ENCODE measurements around the gene CFAP70.

Gene CFAP70

DNA sequence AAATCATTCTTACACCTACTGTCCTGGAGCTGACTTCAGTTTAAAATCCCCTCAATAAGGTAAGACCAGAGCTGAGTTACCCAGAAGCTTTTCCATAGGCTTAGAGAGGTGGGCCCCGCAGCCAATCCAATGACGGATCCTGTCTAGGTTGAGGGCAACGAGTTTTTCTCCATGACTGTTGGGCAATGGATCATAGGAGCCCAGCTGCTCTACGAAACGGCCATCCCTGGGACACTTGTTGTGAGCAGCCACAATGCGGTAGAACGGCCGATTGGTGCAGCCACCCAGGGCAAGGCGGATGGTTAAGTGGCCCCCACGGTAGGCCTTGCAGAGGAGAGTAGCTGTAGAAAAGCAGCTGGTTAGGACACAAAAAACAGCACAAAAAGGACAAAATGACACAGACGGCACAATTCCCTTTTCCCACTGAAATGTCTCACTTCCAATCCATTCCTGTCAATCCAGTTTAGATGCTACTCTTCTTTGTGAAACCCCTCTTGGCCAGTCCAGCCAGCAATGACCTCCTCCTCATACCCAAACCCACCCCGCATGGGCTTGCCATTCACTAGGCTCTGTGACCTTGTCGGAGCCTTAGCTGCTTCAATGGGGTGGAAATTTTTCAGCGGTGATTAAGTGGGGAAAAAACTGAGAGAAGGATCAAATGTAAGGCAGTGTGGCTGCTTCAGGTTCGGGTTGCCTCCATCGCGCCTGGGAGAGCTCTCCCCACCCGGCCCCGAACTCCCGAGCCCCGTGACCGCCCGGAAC, 106.8 kb downstream of the CFAP70 start:
- peak; percentile 62 for DNase-seq

DNA sequence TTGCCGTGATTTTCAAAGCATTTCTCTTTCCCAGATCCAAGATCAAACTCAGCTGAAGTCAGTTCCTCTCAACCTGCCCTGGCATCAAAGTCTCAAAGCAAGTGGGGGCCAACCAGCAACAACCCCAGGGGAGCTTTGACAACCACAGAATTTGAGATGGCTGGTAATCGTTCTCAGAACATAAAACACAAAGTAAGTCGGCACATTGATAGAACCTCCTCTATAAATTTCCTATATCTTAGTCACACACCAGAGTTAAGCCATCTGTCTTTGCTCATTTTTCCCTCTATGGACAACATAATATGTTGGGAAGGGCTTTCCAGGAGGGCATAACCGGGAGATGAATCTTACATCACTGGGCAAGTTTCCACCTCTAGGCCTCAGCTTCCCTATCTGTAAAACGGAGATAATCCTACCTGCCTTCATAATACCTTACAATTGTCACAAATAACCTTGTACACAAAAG, 110.4 kb downstream of the CFAP70 start:
- DNase-seq: no peak

DNA sequence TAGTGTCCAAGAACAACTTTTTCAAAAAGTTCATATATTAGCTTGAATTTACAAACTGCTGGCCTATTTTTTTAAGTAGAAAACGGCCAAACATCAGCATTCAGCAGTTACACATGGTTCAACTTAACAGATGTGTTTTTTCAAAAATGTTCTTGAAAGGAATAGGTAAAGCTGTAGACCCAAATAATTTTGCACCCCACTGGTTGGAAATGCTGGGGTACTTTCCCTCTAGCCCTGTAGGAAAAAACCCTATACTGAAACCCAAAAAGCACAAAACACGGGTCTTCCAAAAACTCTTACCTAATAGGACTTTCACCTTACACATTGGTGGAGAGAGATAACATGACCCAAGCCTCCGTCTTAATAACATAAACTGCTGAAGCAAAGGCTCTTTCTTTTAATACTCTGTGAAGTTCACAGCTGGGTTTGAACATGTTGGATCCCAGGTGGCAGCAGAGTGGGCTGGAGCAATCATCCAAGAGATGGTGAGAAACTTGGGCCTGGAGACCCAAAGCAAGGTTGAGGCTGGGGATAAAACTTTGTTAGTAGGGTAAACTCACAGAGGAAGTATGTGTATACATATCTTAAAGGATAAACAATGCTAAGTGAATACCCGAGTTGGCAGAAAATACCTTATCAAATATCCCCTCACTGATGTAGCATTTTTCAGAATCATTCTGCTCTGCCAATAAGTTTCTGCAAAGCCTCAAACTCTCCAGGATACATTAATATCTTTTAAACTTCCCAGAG, 111.0 kb downstream of the CFAP70 start:
- no peak for DNase-seq

- DNase-seq: peak; percentile 99
Observed at GRCh38 chr10:73246646-73247508, 111.8 kb downstream of the CFAP70 start, which contains the start of gene DNAJC9. DNAJC9 (minus strand) TSS chr10:73247255; CDS start chr10:73247189, 66 bp downstream.

GRCh38 chr10:73246322-73246645, 112.4 kb downstream of the CFAP70 start:
- no peak for DNase-seq

DNA sequence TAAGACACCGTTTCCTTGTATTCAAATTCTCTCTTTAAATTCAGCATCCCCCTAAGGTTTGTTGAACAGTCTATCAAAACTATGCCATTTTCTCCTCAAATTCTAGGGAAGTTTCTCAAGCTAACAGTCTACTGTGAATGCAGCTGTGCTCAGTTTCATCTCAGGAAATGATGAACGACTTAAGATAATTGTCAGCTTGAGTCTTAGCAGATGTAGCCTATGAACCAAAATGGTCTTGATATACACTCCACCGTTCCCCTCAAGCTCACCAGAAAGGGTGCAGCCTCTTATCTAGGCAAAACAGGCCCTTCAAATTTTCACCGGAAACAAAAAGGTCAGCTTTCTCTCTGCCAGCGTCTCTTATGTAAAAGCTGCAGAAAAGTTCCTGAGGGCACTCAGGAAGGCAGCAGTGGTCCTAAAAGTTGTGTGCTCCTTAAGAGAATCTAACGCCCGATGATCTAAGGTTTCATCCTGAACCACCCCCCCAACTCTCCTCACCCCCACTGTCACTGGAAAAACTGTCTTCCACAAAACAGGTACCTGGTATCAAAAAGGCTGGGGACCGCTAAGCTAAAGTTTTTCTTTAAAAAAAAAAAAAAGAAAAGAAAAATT, 113.7 kb downstream of the CFAP70 start:
- DNase-seq: no peak

GRCh38 chr10:73239908-73240307, 118.8 kb downstream of the CFAP70 start:
- DNase-seq: no peak

DNA sequence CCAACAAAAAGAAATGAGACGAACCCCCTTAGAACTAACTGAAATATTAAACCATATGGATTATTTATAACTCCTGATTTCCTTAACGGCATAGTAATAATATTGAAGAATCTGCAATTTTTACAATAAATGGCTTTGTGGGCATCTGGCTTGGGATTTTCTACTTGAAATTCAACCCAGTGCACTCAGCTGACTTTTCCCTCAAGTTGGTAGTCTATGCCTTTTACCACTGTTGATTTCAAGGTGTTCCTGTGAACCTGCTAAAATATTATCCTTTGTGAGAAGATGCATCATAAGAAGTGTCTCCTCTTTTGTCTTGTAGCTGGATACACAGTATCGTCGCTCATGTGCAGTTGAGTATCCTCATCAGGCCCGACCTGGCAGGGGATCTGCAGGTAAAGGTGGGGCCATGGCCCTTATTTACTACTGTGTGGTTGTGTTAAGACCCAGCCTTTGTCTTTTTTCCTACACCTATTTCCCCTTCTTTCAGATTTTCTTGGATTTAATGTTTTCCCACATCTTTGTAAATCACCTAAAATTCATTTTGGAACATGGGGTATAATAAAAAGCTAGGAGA, 119.6 kb downstream of the CFAP70 start:
- no peak for DNase-seq

GRCh38 chr10:73234695-73235094, 124.0 kb downstream of the CFAP70 start:
- DNase-seq: no peak

GRCh38 chr10:73233883-73234282, 124.8 kb downstream of the CFAP70 start:
- no peak for DNase-seq

DNA sequence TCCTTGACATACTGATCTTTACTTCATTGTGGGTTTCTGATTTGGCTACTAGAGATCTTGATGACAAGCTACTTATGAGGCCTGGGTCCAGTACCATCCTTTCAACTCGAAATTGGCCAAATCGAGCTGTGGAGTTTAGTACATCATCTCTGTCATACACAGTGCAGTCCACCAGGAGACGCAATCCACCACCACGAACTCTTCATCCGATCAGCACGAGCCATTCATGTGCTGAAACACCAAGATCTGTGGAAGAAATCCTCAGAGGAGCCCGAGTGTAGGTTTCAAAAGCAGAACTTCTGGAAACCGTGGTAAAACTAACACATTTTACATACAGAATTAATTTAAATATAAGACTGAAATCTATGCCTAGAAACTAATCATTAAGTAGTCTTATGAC, 125.8 kb downstream of the CFAP70 start:
- no peak for DNase-seq

DNA sequence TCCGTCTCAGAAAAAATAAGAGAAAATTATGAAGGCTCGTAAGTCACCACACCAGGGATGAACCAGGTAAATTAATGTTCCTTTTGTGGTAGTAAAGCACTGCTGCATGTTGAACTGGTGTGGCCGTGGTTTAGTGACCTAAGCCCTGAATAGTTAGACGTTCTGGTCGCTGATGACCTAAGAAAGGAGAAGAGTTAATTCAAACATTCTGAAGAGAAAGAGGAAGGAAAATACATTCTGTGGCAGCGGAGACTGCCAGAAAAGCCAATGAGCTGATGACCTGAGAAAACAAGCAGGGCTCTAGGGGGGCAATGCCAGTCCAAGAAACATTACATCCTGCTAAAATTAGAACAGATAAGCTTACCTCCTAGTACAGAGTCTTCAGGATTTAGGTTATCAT, 129.1 kb downstream of the CFAP70 start:
- DNase-seq: no peak

GRCh38 chr10:73228247-73228646, 130.4 kb downstream of the CFAP70 start:
- DNase-seq: no peak

DNA sequence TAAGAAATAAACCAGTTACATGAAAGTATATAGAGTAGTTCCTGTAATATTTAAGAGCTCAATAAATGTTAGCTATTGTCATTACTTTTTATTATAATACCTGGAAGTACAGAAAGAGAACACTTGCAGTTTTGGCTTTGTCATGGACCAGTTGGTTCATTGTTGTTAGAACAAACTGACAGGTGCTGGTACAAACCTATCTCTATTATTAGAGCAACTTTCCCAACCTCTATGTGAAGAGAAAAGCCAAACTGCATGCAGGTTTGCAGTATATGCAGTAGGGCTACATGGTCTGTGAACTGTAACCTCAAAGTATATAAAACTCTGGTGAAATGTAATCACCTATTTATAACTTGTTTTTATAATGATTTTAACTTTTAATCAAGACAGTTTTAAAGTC, 132.0 kb downstream of the CFAP70 start:
- no peak for DNase-seq

DNA sequence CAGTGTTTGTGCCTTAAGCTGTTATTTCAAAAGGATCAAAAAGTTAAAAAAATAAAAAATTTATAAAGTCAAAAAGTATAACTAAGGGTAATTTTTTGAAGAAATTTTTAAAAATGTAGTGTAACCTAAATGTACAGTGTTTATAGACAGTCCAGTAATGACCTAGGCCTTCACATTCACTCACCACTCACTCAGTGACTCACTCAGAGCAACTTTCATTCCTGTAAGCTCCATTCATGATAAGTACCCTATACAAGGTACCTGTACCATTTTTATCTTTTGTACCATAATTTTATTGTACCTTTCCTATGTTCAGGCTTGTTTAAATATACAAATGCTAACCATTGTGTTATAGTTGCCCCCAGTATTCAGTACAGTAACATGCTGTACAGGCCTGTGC, 133.1 kb downstream of the CFAP70 start:
- DNase-seq: no peak

DNA sequence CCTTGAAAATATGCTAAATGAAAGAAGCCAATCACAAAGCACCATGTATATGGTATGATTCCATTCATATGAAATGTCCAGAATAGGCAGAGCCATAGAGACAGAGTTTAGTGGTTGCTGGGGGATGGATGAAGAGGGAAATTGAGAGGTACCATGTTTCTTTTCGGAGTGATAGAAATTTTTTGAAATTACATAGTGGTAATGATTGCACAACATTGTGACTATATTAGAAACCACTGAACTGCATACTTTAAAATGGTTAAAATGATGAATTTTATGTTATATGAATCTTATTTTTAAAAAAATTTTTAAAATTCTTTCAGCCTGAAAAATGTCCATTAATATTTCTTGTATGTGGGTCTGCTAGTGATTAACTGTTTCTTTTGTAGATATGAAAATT, 137.7 kb downstream of the CFAP70 start:
- no peak for DNase-seq

GRCh38 chr10:73219384-73219783, 139.3 kb downstream of the CFAP70 start:
- DNase-seq: no peak

- DNase-seq: no peak
Observed at GRCh38 chr10:73218431-73219191, 140.1 kb downstream of the CFAP70 start.

GRCh38 chr10:73217628-73218027, 141.0 kb downstream of the CFAP70 start:
- DNase-seq: no peak

DNA sequence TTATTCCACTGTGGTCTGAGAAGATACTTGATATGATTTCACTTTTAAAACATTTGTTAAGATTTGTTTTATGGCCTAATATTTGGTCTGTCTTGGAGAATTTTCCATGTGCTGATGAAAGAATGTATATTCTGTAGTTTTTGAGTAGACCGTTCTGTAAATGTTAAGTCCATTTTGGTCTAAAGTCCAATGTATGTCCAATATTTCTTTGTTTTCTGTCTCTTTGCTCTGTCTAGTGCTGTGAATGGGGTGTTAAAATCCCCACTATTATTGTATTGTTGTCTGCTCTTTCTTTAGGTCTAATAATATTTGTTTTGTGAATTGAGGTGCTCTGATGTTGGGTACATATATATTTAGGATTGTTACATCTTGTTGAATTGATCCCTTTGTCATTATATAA, 142.9 kb downstream of the CFAP70 start:
- no peak for DNase-seq

DNA sequence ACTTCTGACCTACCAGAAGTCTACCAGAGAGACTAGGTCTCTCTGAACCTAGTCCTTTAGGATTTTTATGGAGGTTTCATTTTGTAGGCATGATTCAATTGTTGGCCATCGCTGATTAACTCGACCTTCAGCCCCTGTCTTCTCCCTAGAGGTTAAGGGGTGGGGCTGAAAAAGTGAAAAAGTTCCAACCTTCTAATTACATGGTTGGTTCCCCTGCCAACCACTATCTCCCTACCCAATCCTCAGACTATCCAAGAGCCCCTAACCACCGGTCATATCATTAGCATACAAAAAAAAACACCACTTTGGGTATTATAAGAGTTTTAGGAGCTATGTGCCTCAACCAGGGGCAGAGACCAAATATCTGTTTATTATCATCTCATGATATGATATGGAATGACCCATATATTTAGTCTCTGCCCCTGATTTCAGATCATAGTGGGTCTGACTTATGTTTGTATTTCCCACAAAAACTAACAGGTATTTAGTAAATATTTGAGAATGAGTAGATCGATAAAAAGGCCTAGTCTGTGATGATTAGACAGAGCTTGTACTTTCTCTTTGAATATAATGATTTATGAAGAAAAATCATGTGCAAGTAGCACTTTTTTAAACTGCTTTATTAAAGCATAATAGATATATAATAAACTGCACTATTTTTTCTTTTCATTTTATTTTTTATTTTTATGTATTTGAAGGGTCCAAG, 147.4 kb downstream of the CFAP70 start:
- no peak for DNase-seq

Data from activated CD8-positive, alpha-beta memory T cell treated with anti-CD3 and anti-CD28 coated beads, Interleukin-2, amount 50 U/mL, for 48 hours (primary cell).